IPS-15b (cell line): ENCODE measurements around the gene FBXO41.

Source experiments
- H3K27me3 ChIP-seq: one replicate; pipeline ENCODE4 v1.6.1; 2013; ENCODE audit warnings: low read length; ENCODE audit not compliant: control insufficient read depth, insufficient read depth
- H3K36me3 ChIP-seq: one replicate; pipeline ENCODE4 v1.6.1; 2013; ENCODE audit warnings: low read length; ENCODE audit not compliant: control insufficient read depth, insufficient read depth
- H3K4me1 ChIP-seq: one replicate; pipeline ENCODE4 v1.6.1; 2013; ENCODE audit warnings: mild to moderate bottlenecking, low read length; ENCODE audit not compliant: control insufficient read depth, insufficient read depth
- H3K4me3 ChIP-seq: one replicate; pipeline ENCODE4 v1.5.1; 2013; ENCODE audit warnings: low read depth, low read length
- H3K9ac ChIP-seq: one replicate; pipeline ENCODE4 v1.6.1; 2013; ENCODE audit warnings: low read depth, mild to moderate bottlenecking, low read length
- H3K9me3 ChIP-seq: one replicate; pipeline ENCODE4 v1.6.1; 2013; ENCODE audit warnings: mild to moderate bottlenecking, low read length; ENCODE audit not compliant: control insufficient read depth, insufficient read depth

FBXO41 gene

DNA sequence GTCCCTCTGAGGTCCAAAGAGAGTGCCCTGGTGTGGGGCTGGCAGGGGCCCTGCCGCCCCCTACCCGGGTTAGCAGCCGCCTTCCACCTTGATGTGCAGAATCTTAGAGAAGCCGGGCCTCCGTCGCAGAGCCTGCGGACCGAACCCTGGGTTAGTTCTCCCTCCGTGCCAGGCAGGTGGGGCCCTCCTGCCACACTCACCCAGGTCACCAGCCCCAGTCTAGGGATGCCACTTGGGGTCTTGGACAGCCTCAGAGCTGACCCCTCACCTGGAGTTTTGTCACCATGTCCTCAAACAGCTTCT is 25.4 kb downstream of the FBXO41 start:
- Histone ChIP-seq H3K4me1 (no peaks in the 10 kb centered on the region), H3K9me3 (no peaks in the 10 kb centered on the region), H3K9ac (no peak overlapping the region), H3K36me3 (peaks cover 15% of the 10 kb centered on the region), H3K27me3 (no peaks in the 10 kb centered on the region), H3K4me3 (no peak overlapping the region)

DNA sequence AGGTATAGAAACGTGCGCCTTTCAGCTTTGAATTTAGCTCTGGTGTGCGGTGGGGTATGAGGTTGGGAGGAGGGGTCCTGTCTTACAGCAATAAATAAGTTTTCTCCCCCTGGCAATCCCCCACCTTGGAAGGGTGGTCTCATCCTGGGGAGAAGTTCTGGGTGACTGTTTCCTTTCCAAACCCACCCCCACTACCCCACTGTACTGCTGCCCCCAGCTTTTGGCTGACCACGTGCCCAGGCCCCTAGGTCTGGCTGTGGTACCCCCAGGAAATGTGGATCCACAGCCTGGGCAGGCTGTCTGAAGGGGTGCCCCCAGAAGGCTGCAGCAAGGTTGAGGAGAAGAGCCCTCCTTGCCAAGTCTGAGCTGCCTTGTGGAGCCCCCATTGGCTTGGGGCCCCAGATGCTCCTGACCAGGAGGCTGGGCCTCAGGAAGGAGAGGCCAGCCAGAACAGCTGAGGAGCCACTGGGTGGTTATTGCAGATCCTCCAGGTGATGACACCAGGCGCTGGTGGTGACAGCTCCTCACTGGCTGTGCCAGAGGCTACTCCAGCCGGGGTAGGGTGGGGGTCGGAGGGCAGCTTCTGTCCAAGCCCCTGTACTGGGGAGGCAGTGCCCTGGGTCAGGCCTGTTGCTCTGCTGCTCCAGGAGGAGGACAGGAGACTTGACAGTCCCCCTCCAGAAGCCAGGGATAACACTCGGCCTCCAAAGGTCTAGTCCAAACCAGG is 25.9 kb downstream of the FBXO41 start:
- H3K36me3 ChIP-seq, result peaks cover 13% of the 10 kb centered on the region
- no peaks in the 10 kb centered on the region for H3K27me3 ChIP-seq
- no peak overlapping the region for H3K9ac ChIP-seq
- H3K4me3 ChIP-seq, result no peak overlapping the region
- H3K9me3 ChIP-seq, result no peaks in the 10 kb centered on the region
- no peaks in the 10 kb centered on the region for H3K4me1 ChIP-seq

DNA sequence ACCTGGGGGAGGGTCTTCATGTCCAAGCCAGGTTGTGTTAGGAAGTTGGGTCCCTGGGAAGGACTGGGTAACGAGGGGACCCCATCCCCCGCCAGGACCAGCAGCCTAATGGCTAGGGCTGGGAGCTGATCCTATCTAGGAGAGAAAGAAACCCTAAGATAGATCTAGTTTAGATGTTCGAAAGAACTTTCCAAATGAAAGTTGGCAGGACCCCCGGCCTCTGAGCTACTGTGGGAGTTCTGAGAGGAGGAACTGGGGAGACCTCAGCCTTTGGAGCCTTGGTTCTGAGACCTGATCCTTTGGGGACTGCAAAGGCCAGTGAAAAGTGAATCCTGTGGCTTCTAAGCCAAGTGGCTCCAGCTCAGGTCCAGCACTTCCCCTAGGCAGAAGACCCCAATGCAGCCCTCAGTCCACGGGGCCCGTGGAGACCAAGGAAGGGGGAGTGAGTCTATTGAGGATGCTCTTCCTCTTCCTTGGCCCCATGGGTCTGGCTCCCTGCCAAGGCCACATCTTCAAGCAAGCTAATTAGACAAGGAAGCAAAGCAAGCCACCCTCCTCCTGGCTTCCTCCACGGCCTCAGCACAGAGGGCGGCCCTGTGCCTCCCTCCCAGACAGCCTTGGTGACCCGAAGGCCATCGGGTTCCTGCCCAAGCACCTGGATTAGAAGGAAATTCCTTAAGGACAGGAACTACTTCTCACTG is 26.7 kb downstream of the FBXO41 start:
- peaks cover 15% of the 10 kb centered on the region for H3K36me3 ChIP-seq
- H3K27me3 ChIP-seq, result no peaks in the 10 kb centered on the region
- no peaks in the 10 kb centered on the region for H3K4me1 ChIP-seq
- H3K9ac ChIP-seq, result peak overlapping the region; percentile 37
- H3K9me3 ChIP-seq, result no peaks in the 10 kb centered on the region
- H3K4me3 ChIP-seq, result no peak overlapping the region

DNA sequence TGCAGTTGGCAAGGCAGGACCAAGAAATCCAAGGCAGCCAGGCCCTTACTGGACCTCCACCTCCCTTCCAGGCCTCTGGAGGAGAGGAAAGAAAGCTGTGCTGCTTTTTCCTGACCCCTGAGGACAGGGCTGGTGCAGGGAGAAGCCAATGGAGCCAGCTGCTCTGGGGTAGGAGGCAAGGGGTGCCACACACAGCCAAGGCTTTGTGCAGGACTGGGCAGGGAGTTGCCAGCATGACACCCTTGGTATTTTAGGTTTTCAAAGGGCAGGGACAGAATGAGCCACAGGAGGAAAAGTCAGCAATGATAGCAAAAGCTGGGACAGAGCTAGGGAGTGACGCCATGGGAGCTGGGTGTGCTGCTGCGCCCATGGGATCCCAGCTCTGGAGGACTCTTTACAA is 27.3 kb downstream of the FBXO41 start:
- H3K27me3 ChIP-seq, result no peaks in the 10 kb centered on the region
- H3K4me1 ChIP-seq, result no peaks in the 10 kb centered on the region
- no peak overlapping the region for H3K4me3 ChIP-seq
- no peaks in the 10 kb centered on the region for H3K9me3 ChIP-seq
- peaks cover 18% of the 10 kb centered on the region for H3K36me3 ChIP-seq
- no peak overlapping the region for H3K9ac ChIP-seq

DNA sequence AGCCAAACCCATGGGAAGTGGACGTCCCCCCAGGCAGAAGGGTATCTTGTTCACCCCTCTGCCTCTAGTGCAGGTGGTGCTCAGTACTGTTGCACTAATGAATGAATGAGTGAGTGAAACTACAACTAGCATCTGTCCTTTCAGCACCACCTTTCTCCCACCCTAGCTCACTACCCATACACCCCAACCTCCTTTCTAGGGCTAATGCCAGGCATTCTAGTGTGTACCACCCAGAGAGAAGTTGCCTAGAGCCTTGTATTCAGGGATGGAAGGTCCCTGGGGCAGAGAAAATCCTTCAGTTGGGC is 27.7 kb downstream of the FBXO41 start:
- Histone ChIP-seq H3K4me1 (no peaks in the 10 kb centered on the region), H3K4me3 (no peak overlapping the region), H3K36me3 (peaks cover 21% of the 10 kb centered on the region), H3K9ac (no peak overlapping the region), H3K9me3 (no peaks in the 10 kb centered on the region), H3K27me3 (no peaks in the 10 kb centered on the region)

DNA sequence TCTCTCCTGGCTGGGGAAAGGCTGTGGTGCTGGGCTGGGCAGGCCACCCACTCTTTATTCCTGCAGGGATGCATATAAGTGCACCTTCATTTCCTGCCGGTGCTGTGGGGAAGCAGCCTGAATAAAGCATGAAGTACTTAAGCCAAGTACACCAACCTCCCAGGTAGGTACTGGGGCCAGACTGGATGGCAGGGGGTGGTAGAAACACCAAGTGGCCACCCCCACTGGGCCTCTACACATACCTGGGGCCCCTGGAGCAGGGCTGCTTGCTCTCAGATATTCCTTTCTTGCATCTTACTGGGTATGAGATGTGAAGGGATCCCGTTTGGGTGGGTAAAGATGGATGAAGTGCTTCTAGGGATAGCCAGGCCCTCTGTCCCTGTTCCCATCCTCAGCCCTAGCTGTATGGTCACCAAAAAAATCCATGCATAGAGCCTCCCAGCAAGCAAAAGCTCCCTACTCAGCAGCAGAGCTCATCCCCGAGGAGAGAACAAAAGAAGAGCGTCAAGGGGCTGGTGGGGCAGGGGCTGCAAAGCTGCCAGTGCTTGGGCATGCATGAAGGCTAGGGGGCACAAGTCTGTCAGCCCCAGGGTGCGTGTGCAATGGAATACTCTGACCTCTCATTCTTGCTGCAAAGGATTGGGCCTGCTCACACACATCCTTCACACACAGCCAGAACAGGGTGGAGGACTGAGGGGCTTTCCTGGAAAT is 28.2 kb downstream of the FBXO41 start:
- Histone ChIP-seq H3K9me3 (no peaks in the 10 kb centered on the region), H3K4me1 (no peaks in the 10 kb centered on the region), H3K9ac (no peak overlapping the region), H3K36me3 (peaks cover 26% of the 10 kb centered on the region), H3K4me3 (no peak overlapping the region), H3K27me3 (no peaks in the 10 kb centered on the region)

DNA sequence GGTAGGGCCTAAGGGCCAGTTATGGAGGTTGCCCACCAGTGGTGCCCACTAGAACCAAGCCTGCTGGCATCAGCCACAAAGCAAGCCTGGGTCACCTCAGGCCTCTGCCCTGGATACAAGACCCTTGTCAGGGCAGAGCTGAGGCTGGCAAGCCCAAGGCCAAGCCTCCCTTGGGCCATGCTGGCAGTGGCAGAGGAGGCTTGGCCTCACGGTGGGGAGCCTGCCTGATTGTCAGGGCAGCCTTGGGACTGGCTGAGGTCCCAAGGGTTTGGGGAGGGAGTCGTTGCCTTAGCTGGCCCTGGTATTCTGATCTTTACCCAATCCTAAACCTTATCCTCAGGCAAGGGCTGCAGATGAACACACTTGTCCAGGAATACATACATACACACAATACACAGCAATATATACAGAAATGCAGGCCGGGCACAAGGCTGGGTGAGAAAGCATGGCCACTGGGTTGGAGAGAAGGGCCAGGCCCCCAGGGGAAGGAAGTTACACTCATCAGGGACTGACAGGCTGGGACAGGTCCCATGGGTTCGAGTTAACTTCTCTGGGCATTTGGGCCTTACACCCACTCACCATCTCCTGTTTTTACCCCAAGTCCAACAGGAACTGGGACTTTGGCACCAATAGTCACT is 29.2 kb downstream of the FBXO41 start:
- no peaks in the 10 kb centered on the region for H3K9me3 ChIP-seq
- no peak overlapping the region for H3K9ac ChIP-seq
- peaks cover 36% of the 10 kb centered on the region for H3K36me3 ChIP-seq
- H3K27me3 ChIP-seq, result no peaks in the 10 kb centered on the region
- no peaks in the 10 kb centered on the region for H3K4me1 ChIP-seq
- H3K4me3 ChIP-seq, result no peak overlapping the region

DNA sequence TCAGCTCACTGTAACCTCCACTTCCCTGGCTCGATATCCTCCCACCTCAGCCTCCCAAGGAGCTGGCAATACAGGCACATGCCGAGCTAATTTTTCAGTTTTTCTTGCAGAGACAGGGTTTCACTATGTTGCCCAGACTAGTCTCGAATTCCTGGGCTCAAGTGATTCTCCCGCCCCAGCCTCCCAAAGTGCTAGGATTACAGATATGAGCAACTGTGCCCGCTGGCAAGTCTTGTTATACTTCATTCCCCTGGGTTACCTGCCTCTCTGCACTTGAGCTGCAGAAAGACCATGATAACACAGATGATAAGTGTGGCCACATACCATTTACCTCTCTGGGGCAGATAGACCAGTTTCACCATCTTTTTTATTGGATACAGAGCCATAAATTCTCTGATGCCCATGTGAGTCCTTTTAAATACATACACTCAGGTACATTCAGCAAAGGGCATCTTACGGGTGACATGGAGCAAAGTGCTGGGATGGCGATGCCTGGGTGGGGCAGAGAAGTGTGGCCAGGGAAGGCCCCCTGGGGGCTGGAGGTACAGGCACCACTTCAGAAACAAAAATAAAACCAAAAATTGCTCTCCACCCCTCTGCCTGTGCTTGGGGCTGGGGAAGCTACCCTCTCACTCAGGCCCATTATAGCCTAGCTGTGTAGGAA is 29.8 kb downstream of the FBXO41 start:
- H3K36me3 ChIP-seq, result peaks cover 42% of the 10 kb centered on the region
- no peaks in the 10 kb centered on the region for H3K9me3 ChIP-seq
- no peak overlapping the region for H3K9ac ChIP-seq
- H3K4me1 ChIP-seq, result no peaks in the 10 kb centered on the region
- H3K27me3 ChIP-seq, result no peaks in the 10 kb centered on the region
- H3K4me3 ChIP-seq, result no peak overlapping the region

DNA sequence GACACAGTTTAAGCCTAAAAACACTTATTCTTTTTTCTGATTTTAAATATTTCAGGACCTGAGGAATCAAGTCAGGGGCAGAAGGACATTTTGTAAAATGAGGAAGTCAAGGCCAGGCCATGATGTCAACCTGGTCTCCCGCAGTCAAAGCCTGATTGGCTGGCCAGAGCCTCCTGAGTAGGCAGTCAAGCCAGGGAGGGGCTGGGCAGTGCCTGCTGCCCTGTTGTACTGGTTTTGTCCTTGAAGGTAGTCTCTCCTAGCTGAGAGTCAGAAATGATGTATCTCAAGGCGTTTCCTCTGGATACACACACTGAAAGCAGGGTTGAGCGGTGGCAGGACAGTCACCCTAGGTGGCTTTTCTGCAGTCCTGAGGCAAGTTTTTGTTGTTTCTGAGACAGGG is 30.4 kb downstream of the FBXO41 start:
- Histone ChIP-seq H3K9ac (no peak overlapping the region), H3K36me3 (peaks cover 42% of the 10 kb centered on the region), H3K4me3 (no peak overlapping the region), H3K9me3 (no peaks in the 10 kb centered on the region), H3K27me3 (no peaks in the 10 kb centered on the region), H3K4me1 (no peaks in the 10 kb centered on the region)

DNA sequence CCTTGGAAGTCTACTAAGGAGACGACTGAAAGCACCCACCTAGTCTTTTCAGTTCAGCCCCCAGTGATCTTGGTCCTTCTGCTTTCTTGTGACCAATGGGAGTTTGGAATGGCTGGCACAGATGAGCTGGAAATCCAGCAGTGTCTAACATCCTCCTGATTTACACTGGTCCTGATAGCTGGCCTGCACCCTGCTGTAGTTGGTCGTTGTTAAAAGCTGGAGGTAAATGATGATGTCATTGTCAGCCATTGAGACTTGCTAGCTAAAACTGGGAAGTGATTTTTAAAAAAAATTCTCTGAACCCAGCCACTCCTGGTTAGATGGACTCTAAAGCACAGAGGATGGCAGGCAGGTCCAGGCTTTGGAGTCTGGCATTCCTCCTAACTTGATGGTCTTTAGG is 30.9 kb downstream of the FBXO41 start:
- Histone ChIP-seq H3K4me3 (no peak overlapping the region), H3K9ac (no peak overlapping the region), H3K4me1 (no peaks in the 10 kb centered on the region), H3K9me3 (no peaks in the 10 kb centered on the region), H3K27me3 (no peaks in the 10 kb centered on the region), H3K36me3 (peaks cover 40% of the 10 kb centered on the region)

DNA sequence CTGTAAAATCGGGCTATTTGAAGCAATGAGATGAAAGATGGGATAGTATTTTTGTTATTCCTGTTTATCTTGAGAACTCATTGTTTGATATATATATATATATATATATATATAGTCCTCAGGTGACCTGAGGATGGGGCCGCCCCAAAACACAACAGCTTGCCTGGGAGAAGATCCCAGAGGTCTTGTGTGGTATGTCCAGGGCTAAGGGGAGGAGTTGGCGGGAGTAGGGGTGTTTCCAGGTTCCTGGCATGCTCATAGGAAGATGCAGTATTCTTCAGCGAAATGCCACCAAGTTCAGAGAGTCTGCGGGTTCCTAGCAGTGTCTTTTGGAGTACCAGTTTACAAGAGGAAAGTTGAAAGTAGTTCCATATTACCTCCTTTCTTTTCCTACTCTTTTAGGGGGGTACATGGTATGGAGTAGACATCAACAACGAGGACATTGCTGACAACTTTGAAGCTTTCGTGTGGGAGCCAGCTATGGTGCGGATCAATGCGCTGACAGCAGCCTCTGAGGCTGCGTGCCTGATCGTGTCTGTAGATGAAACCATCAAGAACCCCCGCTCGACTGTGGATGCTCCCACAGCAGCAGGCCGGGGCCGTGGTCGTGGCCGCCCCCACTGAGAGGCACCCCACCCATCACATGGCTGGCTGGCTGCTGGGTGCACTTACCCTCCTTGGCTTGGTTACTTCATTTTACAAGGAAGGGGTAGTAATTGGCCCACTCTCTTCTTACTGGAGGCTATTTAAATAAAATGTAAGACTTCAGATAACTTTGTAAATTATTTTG is 31.8 kb downstream of the FBXO41 start:
- Histone ChIP-seq H3K36me3 (peaks cover 45% of the 10 kb centered on the region), H3K27me3 (no peaks in the 10 kb centered on the region), H3K4me1 (no peaks in the 10 kb centered on the region)

More for the DNA sequence above, 31.8 kb downstream of the FBXO41 start:
- no peaks in the 10 kb centered on the region for H3K9me3 ChIP-seq
- no peak overlapping the region for H3K9ac ChIP-seq
- H3K4me3 ChIP-seq, result no peak overlapping the region
